HUES48 (cell line): ENCODE data around the gene PTPRN2.

Source experiments
- H3K27ac ChIP-seq: one replicate; pipeline ENCODE4 v1.7.0; 2013; ENCODE audit warnings: low read depth, low read length, inconsistent platforms
- H3K27me3 ChIP-seq: 2 replicates; pipeline ENCODE4 v1.6.1; 2013; ENCODE audit warnings: mild to moderate bottlenecking, low read length; ENCODE audit not compliant: control insufficient read depth, insufficient read depth
- H3K36me3 ChIP-seq: 2 replicates; pipeline ENCODE4 v1.6.1; 2013; ENCODE audit warnings: low read length; ENCODE audit not compliant: control insufficient read depth, insufficient read depth
- H3K4me1 ChIP-seq: 2 replicates; pipeline ENCODE4 v1.6.1; 2013; ENCODE audit warnings: mild to moderate bottlenecking, low read length; ENCODE audit not compliant: control insufficient read depth, insufficient read depth
- H3K4me3 ChIP-seq: 2 replicates; pipeline ENCODE4 v1.5.1; 2013; ENCODE audit warnings: mild to moderate bottlenecking, low read depth, low read length
- H3K9ac ChIP-seq: 2 replicates; pipeline ENCODE4 v1.6.1; 2013; ENCODE audit warnings: mild to moderate bottlenecking, low read depth, low read length, moderate library complexity
- H3K9me3 ChIP-seq: 2 replicates; pipeline ENCODE4 v1.6.1; 2013; ENCODE audit warnings: low read length; ENCODE audit not compliant: control insufficient read depth, insufficient read depth

The PTPRN2 gene

DNA sequence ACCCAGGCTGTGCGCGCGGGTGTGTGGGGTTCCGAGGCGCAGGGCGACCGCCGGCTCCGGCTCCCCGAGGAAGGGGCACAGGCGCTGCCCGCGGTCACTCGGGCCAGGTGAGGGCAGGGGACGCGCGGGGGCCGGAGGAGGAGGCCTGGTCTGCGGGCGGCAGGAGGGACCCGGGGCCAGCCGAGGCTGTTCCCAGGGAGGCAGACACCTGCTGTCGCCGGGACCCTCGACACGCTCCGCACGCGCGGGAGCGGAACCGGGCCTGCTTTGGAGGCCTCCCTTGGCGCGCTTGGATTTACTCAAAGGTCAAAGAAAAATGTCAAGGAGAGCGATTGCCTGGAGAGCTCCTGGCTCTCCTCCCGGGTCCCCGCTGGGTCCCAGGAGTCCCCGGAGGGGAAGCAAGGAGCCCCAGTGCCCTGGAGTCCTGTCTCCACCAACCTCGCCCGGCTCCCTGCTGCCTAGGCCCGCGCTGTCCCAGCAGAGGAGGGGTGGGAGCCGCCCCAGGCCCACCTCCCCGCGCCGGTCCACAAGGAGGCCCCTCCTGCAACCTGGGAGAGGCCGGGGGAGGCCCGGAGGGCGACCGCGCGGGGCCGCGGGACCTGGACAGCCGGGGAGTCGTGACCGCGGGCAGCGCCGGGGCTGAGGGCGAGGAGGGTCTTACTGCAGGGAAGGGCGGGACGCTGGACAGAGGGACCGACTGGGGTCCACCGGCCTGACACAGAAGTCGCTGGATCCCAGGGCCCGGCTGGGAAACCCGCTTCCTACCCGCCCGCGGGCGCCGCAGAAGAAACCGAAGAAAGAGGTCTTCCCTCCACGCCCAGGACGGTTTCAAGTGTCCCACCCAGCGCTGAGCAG is 902.0 kb downstream of the PTPRN2 start:
- Histone ChIP-seq H3K9me3 (no peaks in the 10 kb centered on the region), H3K36me3 (no peaks in the 10 kb centered on the region), H3K27ac (no peak overlapping the region), H3K4me3 (no peak overlapping the region; the same call in 1 of the 2 replicates), H3K9ac (no peak overlapping the region), H3K27me3 (peaks cover 99% of the 10 kb centered on the region), H3K4me1 (peaks cover 27% of the 10 kb centered on the region)

DNA sequence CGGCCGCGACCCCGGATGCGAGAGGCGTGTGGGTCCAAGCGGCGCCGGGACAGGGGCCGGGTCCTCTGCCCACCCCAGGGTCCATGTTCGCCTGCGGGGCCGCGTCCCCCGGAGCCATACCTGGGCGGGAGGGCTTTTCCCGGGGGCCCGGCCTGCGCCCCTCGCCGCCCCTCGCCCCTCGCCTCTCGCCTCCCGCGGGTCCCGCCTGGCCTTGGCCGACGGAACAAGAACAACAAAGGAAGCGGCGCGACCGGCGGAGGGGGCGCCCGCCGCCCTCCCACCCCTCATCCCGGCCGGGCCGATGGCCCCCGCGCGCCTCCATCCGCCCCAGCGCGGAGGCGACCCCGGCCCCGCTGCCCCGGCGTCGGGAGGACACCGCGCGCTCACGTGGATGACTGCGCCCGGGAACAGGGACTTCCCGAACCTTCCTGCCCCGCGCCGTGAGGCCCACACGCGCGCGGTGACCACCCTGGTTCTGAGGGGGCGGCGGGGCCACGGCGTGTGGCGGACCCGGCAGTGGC is 902.7 kb downstream of the PTPRN2 start:
- Histone ChIP-seq H3K9ac (no peak overlapping the region), H3K4me3 (peak overlapping the region; percentile 23; the same call in 1 of the 2 replicates), H3K9me3 (no peaks in the 10 kb centered on the region), H3K27me3 (peaks cover 99% of the 10 kb centered on the region), H3K36me3 (no peaks in the 10 kb centered on the region), H3K4me1 (peaks cover 27% of the 10 kb centered on the region), H3K27ac (no peak overlapping the region)

DNA sequence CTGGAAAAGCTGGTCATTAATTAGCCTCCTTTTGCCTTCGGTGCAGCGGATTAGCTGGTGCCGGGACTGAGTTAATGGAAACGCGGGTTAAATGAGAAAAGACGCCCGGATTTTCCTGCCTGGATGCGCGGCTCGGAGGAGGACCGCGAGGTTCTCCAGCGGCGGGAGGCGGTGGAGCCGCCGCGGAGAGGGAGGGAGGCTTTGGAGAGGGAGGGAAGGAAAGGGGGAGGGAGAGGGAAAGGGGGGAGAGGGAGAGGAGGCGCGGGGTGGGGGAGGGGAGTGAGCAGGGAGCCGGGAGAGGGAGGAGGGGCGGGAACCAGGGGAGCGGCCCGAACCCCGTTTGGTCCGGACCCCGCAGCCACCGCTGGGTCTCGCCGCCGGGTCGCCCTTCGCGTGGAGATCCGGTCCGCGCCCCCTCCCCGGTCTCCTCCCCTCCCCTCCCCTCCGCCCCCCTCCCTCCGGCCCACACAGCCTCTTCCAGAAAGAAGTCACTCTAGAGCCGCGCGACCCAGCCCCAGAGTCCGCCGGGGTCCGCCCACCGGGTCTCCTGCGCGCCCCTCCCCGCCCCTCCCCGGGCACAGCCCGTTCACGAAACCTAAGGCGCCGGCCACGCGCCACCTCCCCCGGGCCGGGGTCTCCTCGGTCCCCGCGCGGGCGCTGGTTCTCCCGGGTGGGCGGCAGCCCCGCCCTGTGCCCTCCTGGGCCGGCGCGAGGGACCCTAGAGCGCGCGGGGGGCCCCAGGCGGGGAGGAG is 903.3 kb downstream of the PTPRN2 start:
- peak overlapping the region; percentile 35 for H3K4me3 ChIP-seq
- H3K9ac ChIP-seq: no peak overlapping the region
- no peaks in the 10 kb centered on the region for H3K9me3 ChIP-seq
- no peaks in the 10 kb centered on the region for H3K36me3 ChIP-seq
- peaks cover 99% of the 10 kb centered on the region for H3K27me3 ChIP-seq
- no peak overlapping the region for H3K27ac ChIP-seq
- H3K4me1 ChIP-seq: peaks cover 26% of the 10 kb centered on the region

DNA sequence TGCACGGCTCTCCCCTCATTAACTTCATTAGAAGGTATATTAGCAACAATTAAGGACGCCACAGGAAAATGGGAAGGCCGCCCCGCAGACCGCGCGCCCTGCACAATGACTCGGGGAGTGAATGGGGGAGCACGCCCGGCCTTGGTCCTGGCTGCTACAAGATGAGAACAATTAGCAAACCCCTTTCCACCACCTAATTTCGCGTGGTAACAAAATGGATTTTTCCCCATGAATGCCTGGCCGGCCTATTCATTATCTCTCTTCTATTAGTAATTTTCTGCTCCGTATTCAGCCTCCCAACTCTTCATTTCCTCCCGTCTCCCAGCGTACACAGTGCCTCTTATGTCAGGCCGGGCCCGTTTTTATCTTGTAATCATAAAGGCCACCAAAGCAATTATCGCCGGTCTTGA is 903.9 kb downstream of the PTPRN2 start:
- Histone ChIP-seq H3K4me3 (peak overlapping the region; percentile 35), H3K36me3 (no peaks in the 10 kb centered on the region), H3K9ac (no peak overlapping the region), H3K9me3 (no peaks in the 10 kb centered on the region), H3K27ac (no peak overlapping the region), H3K4me1 (peaks cover 31% of the 10 kb centered on the region), H3K27me3 (peaks cover 99% of the 10 kb centered on the region)

DNA sequence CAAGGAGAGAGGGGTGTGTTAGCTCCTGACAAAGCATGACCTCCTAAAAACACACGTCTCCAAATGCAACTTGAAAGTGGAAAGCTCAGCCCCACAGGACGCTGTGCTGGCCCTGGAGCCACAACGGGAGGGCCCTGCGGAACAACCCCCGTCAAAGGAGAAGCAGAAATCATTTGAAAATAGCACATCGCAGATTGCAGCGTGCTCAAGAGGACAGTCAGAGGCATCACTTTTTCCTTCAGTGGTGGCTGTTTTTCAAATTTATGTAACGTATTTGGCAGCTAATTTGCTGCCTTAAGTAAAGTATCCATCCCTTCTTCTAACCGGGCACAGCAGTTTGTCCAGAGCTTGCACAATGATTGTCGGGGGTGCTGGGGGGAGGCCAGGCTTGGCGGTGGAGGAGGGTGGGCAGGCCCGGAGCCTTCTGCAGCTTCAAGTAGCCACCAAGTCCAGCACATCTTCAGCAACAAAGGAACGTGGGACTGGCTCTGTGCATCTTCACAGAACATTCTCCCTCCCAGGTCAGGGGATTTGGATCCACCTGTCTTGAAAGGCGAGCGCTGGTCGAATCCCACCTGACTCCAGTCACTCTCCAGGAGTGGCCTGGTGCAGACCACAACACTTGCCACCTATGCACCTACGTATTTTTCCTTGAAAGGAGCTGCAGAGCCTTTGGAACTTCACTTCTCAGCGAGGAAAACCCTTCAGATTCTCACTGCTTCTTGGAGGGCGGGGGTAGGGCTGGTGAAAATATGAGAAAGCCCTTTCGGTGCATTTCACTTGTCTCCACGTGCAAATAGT is 904.5 kb downstream of the PTPRN2 start:
- Histone ChIP-seq H3K4me3 (no peak overlapping the region), H3K27ac (no peak overlapping the region), H3K27me3 (peaks cover 99% of the 10 kb centered on the region), H3K9me3 (no peaks in the 10 kb centered on the region), H3K9ac (no peak overlapping the region), H3K4me1 (peaks cover 33% of the 10 kb centered on the region), H3K36me3 (no peaks in the 10 kb centered on the region)

DNA sequence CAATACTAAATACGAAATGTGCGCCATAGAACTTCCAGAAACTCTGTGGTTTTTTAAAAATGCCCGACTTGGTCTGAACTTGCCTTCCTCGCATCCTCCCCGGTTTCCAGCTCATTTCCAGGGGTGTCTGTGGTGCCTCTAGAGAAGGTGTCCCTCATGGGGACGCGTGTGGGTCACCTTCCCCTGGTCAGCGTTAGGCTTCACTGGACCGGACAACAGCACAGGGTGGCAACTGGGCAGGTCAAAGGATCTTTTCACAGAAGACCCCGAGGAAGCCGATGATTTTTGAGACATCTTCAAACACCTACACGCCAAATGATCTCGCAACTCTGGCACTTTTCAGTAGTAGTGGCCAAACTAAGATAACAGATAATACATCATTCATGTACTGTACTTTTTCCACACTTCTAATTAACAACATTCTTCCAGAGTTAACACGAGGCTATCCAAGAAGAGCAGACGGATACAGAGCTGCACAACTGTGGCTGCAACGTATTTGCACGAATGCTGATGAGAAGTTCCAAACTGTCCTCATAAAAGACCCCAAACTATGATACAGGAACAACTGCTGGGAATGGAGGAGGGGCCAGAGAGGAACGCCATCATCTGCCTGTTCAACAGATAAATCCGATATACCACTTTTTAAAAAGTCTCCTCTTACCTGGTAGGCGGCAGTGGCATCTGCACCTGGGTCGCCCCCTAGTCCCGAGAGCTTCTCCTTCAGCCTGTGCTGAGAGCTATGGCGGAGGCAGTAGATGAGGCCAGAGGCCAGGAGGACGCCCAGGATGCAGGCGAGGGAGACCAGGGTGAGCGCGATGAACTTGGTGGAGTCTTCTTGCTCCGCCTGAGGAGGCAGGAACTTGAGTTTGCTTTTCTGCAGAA is 905.3 kb downstream of the PTPRN2 start:
- no peak overlapping the region for H3K4me3 ChIP-seq
- no peak overlapping the region for H3K27ac ChIP-seq
- H3K4me1 ChIP-seq: peaks cover 32% of the 10 kb centered on the region
- no peaks in the 10 kb centered on the region for H3K36me3 ChIP-seq
- H3K27me3 ChIP-seq: peaks cover 99% of the 10 kb centered on the region
- H3K9ac ChIP-seq: no peak overlapping the region
- H3K9me3 ChIP-seq: no peaks in the 10 kb centered on the region

DNA sequence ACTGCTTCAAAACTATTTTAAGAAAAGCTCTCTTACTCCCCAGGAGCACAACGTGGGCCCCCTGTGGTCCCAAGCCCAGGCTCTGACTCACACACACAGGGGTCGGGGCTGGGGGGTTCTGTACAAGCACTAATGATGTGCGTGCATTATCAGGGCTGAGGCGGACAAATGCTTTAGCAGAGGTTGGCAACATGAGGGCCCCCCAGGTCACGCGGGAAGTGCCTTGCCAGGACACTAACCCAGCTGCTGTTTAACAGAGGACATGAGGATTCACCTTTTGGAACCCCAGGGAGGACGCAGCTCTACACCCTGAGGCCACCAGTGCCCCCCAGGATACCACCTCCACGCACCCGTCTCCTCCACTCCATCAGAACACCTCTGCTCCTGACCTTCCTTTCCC is 908.0 kb downstream of the PTPRN2 start:
- Histone ChIP-seq H3K4me1 (peaks cover 30% of the 10 kb centered on the region), H3K9ac (no peak overlapping the region), H3K27ac (no peak overlapping the region), H3K27me3 (peaks cover 80% of the 10 kb centered on the region), H3K4me3 (no peak overlapping the region), H3K9me3 (no peaks in the 10 kb centered on the region), H3K36me3 (no peaks in the 10 kb centered on the region)

DNA sequence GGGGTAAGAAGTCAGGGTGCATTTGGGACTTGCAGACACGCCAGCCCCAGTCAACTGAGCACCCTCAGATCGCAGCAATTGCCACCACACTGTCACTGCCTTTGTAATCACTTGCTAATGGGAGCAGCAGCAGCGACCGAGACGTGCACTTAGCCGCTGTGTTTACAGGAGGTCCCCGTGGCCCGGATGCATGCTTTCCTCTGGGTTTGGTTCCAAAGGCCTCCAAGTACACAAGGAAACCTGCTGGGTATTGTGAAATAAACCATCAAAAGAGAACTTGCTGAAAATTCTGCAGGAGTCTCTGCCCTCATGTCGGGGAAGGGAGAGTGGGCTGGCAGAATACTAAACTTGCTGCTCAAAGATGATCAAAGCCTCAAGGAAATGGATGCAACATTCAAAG is 909.1 kb downstream of the PTPRN2 start:
- H3K9ac ChIP-seq: no peak overlapping the region

DNA sequence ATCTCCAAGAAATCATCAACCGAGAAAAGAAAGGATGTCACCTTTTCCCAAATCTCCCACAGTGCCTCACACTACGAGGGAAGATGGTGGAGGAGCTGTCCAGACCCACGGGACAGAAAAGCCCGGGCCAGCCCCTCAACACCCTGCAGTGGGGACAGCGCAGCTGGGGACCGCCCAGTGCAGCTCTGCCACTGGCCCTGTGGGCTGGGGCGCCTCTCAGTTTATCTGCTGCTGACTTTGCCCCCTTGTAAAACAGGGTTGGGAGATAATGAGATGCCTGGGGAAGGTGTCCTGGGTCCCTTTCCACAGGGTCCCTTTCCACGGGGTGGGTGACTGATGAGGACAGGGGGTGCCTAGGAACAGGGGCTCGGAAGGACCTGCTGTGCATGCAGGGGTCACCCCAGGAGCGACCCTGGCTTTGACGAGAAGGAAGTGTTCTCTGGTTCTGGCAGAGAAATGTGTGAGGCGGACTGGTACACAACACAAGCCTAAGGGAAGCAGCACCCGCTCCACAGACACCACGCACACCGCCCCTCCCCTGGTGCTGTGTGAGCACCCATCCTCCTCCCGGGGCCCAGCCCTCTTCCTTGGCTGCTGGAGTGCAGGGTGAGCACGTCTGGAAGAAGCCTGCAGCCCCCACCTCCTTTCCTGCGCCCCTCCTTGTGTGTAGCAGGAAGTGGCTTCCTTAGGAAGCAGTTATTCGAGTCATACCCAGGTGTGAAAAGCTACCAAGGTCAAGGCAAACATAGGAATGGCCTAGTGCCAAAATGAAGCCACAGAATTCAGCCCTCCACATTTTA is 911.0 kb downstream of the PTPRN2 start:
- no peak overlapping the region for H3K4me3 ChIP-seq
- H3K36me3 ChIP-seq: no peaks in the 10 kb centered on the region
- H3K27ac ChIP-seq: no peak overlapping the region
- peaks cover 15% of the 10 kb centered on the region for H3K4me1 ChIP-seq
- no peaks in the 10 kb centered on the region for H3K9me3 ChIP-seq
- peaks cover 51% of the 10 kb centered on the region for H3K27me3 ChIP-seq
- H3K9ac ChIP-seq: no peak overlapping the region

More for the DNA sequence above, 909.1 kb downstream of the PTPRN2 start:
- Histone ChIP-seq H3K9me3 (no peaks in the 10 kb centered on the region), H3K4me1 (peaks cover 24% of the 10 kb centered on the region), H3K27me3 (peaks cover 70% of the 10 kb centered on the region), H3K27ac (no peak overlapping the region), H3K4me3 (no peak overlapping the region), H3K36me3 (no peaks in the 10 kb centered on the region)
